GM19025 (cell line): Measurements from ENCODE around the gene FLT4.

Experiments used
- ATAC-seq: cut with Tn5 transposase; IDR thresholded peaks from one replicate; pipeline ENCODE4 v1.9.1; 2021; ENCODE audit warnings: mild to moderate bottlenecking, low read depth, moderate library complexity; ENCODE audit not compliant: unreplicated experiment

The FLT4 gene

DNA sequence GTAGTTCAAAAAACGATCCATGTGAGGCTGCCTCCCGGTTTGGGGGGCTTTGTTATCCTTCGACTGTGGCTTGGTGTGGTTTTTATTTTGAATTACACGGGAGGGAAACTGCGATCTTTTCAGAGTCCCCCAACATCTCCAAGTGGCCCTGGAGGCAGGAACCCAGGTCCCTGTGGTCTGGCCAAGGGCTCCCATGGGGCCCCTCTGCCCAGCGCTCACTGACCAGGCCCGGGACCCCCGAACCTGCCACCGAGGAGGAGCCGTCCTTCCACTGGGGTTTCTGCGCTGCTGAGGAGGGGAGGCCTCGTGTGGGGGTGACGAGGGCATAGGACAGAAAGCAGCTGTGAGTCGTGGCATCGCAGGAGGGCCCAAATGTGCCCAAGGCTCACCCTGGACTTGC, 40.0 kb downstream of the FLT4 start:
- ATAC-seq = no peak

DNA sequence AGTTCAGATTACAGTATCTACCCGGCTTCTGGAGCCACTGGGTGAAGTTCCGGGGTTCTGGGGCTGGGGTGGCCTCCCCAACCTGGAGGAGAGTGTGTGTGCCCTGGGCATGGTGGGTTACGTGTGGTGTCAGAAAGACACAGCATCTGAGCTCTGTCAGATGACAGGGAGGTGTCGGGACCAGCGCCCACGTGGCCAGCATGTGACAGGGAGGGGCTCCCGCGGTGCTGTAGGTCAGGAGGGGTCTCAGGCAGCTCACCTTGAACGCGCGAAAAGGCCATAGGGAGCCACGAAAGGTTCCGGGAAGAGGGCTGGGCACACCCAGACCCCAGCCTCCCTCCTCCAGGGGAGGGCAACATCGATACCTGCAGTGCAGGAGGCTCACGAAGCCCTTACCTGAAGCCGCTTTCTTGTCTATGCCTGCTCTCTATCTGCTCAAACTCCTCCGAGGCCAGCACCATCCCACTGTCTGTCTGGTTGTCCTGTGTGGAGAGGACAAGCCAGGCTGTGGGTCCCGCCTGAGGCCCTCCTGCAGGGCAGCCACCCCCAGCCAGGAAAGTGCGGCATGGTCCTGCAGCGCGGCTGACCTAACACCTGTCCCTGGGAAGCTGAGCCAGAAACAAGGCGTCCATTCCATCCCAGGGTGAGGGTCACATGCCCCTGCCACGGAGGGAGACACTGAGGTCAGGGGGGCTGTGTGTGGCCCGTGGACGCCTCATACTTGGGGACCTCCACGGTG, 40.7 kb downstream of the FLT4 start:
- ATAC-seq = no peak

DNA sequence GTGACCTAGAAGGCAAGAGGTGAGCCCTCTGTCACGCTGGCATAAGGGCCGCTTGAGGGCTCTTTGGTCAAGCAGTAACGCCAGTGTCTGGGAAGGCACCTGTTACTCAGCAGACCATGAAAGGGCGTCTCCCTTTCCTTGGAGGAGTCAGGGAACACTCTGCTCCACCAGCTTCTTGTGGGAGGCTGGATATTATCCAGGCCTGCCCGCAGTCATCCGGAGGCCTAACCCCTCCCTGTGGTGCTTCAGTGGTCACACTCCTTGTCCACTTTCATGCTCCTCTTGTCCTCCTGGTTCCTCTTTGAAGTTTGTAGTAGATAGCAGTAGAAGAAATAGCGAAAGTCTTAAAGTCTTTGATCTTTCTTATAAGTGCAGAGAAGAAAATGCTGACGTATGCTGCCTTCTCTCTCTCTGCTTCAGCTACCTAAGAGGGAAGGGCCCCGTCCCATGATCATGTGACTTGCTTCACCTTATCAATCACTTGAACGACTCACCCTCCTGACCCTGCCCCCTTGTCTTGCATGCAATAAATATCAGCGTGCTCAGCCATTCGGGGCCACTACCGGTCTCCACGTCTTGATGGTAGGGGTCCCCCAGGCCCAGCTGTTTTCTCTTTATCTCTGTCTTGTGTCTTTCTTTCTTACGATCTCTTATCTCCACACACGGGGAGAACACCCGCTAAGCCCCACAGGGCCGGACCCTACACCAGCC, 41.4 kb downstream of the FLT4 start:
- ATAC-seq = no peak

DNA sequence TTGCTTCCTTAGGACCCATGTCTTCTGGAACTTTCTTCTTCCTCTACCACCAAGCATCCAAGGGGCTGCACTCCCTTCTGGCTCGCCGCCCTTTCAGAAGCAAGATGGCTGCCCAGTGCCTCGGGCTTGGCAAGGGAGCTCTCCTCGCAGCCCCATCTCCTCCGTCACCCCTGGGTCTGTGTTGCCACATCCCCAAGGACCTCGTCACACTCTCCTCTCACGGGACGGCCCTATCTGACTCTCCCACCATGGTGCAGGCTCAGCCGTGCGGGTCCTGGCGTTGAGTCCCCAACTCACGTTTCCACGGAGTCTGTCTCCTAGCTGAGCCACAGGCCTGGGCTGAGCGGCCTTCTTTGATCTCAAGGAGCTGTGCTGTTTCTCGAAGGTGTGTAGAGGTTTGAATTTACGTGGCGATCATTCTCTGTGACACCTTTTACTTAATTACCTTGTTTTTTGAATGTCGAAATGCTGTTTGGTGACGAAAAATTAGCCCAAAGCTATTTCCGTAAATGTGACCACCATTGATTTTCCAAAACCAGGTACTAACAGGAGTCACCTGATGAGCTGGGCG, 43.1 kb downstream of the FLT4 start:
- ATAC-seq = no peak

DNA sequence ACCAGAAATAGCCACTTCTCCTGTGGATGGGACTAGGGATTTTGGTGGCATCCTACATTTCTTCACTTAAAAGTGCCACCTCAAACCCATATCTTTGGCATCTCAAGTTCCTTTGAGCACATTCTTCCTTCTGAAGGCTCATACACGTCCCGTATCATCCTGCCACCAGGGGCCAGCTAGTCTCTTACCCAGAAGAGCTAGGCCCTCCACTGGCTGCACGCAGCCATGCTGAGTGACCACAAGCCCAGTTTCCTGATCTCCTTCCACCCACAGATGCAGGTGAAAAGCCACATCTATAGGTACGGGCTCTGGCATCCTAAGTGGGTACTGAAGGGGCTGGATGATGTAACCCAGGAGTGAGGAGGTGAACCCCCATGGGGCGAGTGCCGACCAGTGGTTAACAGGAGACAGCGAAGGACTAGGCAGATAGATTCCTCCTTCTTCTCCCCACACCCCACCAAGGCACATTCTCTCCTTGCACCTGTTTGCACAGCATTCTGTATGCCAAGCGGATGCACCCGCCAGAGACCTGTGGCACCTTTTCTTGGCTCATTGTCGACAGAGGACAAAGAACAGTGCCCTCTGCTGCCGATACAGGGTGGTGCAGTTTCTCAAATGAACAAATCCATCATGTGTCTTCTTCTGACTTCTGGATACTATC, 43.7 kb downstream of the FLT4 start:
- ATAC-seq = no peak

DNA sequence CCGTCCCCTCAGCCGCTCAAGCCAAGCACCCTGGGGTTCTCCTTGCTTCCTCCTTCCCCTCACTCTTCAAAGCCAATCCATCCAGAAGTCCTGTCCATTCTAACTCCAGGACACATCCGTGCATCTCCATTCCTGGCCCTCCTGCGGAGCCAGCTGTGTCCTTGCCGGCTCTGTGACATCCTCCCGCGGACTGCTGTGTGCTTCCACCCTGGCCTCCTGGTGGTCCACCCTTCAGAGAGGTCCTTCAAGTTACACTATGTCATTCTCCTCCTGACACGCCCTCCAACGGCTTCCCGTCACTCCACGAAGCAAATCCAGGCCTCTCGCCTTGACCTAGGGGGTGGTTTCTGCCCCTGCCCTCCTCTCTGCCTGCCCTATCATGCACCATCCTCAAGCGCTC, 45.1 kb downstream of the FLT4 start:
- no peak for ATAC-seq

DNA sequence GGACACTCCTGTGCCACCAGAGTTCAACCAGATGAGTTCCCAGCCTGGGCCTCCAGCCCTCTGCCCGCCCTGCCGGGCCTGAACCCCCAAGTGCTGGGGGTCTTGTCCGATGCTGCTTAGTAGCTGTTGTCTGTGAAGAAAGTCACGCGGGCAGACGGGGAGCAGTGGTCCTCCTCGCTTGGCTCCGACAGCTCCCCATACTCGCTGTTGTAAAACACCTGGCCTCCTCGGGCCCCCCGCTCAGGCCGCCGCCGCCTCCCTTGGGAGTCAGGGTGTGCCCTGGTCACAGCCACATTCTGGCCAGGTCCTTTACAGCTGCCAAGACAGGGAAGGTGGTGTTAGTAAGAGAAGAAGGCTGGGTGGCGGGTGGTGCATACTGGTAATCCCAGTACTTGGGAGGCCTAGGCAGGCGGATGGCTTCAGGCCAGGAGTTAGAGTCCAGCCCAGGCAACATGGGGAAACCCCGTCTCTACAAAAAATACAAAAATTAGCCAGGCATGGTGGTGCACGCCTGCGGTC, 46.3 kb downstream of the FLT4 start:
- no peak for ATAC-seq

DNA sequence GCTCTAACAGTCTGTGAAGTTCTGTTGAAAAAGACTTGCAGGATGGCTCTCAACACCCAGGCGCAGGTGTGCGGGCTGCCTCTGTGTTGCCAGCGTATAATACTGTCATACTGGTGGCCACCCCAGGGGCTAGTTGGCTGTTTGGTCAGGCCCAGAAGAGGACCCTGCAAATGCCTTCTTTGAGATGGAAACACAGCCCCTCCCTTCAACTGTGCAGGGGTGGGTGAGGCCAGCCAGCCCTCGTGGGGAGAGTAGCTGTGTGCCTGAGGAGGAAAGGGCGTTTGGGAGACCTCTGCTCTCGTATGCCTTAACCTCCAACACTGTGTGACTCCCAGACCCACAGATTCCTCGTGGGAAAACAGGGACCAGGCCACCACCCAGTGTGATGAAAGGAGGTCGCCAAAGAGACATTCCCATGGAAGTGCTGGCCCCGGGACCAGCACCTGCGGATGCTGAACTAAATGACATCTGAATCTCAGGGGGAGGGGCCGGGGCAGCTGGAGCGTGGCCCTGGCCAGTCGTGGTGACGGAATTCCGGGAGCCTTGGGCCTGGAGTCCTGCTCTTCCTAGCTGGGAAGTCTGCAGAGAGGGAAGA, 46.8 kb downstream of the FLT4 start:
- ATAC-seq = no peak

DNA sequence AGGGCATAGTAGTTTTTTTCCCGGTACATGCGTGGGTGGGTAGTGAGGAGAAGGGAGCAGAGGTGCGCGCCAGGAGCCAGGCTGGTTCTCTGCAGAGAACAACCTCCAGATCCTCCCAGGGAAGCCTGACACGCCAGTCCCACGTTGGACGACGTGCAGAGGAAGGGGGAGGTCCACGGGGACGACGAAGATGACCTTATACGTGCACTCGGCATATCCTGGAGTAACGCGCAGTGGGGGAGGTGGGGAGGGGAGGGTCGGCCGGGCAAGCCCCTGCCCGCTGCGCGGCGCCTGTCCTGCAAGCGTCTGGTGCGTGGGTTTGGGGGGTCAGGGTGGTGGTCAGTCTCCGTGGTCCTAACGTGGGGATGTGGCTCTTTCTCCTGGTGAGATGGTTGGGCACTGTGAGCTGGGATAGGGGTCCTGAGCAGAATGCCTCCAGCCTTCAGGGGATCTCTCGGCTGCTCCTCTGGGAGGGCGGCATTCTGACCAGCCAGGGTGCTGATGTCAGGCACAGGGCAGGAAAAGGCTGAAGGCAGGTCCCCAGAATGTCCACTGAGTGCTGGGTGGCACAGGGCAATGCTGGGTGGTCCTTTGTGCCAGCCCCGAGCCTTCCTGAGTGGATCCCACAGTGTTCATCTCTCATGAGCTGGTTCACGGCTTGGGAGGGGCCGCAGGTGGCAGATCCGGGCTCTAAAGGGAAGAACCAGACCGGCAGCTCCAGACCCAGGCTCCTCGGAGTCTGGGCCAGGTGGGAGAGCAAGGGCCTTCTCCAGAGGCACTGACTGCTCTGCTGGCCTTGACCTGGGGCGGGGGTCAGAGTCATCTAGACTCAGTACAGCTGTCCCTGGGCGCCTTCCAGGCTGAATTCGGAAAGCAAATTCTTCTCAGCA, 47.6 kb downstream of the FLT4 start:
- no peak for ATAC-seq

DNA sequence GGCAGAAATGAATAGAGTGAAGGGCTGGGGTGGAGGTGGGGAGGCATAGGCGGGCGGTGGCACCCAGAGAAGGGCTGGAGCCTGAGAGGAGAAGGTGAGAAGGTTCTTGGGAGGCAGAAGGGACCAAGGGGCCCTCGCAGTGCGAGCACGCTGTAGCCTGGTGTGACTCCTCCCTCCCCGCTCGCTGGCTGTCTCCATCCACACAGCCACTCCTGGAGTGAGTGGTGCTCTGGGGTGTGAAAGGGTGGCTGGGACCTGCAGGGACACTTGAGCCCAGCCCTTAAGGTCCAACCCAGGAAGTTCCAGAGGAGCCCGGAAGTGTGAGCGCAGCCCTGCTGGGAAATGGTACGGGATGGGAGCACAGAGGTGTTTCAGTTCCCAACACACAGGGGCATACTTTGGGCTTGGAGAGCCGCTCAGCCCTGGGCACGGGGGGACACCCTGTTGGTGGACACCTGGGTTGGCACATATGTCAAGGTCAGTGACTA, 48.8 kb downstream of the FLT4 start:
- ATAC-seq = no peak

DNA sequence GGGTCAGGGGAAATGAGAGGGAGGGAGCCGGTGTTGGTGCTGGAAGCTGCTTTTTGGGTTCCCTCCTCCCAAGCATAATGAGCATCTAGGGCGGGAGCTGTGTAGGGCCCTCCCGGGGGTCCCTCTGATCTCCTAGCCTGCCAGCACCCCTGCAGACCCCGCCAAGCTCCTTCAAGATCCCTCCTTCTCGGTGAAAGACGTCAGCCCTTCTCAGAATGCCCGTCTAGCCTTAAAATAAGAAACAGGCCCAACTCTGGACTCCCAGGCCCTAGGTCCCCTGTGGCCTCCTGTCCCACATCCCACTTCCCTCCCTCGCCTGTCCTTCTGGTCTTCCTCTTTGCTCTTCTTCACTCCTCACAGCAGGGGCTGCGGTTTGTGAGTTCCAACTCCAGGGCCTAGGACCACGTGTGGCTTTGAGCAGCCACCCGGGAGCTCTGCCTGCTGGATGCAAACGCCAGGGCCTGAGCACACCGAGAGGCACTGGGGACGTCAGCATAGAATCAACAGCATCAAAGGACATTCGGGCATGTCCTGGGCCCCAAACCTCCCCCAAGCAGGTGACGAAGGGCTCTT, 49.3 kb downstream of the FLT4 start:
- ATAC-seq = no peak

DNA sequence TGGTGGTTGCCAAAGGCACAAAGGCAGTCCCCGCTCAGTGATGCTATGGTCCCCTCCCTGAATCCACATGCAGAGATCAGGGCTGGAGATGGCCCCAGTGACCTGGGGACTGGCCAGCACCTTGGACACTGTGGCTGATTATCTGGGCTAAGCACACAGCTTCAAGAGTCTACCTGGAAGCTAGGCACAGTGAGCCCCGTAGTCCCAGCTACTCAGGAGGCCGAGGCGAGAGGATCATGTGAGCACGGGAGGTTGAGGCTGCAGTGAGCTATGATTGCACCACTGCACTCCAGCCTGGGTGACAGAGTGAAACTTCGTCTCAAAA, 49.8 kb downstream of the FLT4 start:
- no peak for ATAC-seq

DNA sequence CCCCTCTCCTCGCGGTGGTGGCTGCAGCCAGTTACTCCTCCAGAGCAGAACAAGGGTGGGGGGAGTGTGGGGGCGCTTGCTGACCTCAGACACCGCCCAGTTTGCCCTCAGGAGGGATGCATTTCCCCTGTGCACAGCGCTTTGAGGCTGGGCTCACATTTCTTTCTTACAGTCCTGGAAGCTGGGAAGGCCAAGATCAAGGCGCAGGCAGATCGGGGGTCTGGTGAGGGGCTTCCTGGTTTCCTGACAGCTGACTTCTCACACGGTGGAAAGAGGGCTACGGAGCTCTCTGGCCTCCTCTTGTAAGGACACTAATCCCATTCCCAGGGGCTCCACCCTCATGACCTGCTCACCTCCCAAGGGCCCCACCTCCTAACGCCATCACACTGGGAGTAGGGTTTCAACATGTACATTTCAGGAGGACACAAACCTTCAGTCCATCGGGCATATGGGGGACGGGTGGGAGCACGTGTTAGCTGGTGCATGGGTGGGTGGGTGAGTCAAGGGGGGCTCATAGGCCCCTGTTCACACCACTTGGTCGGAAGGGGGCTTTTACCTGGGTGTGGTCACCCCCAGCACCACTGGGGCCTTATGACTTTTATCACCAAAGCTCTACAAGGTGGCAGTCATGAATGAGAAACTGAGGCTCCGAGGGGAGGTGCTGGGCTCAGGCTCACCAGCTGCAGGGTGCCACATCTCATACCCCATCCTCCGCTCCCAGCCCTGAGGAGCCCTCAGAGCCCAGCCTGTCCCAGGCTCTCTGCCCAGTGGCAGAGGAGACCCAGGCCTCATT, 50.4 kb downstream of the FLT4 start:
- no peak for ATAC-seq

DNA sequence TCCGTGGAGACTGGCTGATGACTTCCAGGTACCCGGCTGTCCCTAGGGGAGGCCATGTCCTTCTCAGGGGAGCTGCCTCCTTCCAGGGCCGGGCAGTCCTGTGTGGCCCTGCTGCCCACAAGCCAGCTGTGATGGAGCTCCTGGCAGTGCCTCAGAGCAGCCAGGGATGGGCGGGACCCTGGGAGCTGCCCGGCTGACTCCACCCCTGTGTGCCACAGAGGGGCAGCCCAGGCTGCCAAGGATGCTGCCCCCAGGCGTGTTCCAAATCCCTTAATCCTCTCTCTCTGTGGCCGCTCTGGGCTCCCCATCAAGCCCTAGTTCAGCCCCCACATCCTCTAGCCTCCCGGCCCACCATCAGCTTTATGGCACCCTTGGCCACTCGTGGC, 51.1 kb downstream of the FLT4 start:
- ATAC-seq = no peak

DNA sequence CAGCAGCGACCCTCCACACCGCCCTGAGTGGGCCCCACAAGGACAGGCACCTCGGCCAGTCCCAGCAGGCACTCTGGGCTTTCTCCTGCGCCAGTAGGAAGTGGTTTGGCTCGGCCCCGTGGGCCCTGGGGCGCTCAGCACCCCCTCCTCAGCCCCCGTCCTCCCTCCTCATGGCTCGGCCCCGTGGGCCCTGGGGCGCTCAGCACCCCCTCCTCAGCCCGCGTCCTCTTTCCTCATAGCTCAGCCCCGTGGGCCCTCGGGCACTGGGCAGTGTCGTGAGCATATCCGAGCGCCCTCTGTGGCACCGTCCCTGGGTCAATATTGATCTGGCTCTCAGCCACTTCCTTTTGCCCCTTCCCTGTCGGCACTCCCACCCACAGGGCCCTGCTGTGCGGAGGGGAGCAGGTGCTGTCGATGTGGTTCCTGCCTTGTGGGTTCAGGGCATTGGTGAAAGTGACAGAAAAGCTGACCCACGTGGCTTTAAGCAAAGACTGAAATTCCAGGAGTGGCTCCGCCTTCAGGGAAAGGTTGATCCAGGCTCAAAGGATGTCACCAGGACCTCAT, 52.6 kb downstream of the FLT4 start:
- no peak for ATAC-seq

DNA sequence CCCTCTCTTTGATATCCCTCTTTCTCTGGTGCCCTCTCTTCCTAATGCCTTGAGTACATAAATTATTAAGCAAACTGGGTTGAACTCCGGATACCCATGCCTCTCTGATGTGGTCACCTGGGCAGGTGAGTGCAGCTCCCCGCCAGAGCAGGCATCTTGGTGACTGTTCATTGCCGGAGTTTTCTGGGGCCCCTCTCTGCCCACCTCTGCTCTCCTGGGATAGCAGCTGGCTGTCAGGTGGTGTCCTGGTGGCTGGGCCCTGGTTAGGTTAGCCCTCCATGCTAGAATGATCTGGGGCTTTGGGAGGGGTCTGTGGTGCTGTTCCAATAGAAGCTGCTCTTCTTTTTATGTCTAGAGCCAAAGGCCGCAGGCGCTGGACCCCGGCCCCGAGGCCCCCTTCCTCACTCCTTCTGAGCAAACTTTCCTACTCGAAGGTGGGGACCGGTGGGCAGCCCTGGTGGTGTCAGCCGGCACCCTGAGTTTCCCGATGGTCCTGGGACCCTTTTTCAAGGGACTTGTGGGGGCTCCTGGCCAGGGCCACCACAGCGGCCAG, 53.2 kb downstream of the FLT4 start:
- ATAC-seq = no peak

DNA sequence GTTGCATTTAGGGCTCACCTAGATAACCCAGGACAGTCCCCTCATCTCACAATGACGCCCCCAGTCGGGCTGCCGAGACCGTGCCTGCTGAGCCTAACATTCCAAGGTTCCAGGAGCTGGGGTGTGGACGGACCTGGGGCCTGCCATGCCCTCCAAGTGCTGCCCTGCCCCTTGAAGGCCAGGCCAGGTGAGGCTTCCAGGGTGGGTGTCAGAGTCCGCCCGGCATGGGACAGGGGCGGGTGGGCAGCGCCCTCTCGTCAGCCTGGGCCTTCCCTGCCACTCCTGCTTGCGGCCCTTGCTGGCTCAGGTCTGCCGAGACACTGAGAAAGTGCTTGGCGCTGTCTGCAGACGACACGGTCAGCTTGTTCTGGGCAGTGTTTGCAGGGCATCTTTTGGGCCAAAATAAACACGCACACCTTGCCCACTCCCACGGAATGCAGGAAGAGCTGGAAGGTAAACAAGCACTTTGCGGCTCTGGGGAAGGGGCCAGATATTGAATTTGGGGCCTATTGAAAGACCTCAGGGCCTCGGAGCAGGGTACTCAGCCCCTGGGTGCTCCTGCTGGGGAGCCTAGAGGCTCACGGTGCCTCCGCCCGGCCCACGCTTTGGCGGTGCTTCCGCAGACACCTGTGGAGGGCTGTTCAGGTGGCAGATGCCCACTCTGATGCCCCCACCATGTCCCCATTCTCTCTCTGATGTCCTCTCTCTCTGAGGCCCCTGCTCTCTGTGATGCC, 53.9 kb downstream of the FLT4 start:
- ATAC-seq = no peak

DNA sequence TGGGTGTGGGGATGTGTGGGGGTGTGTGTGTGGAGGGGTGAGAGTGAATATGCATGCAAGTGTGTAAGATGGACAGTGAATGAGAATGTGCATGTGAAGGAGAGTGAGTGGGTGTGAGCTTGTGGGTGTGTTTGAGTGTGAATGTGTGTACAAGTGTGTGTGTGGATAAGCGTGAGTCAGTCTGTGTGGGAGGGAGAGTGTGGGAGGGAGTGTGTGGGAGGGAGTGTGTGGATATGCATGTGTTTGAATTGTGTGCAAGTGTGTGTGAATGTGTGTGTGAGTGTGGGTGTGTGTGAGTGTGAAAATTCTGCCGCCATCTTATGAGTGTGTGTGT, 54.4 kb downstream of the FLT4 start:
- no peak for ATAC-seq
